ENCODE measurements around the gene OR2L5.

The OR2L5 gene

DNA sequence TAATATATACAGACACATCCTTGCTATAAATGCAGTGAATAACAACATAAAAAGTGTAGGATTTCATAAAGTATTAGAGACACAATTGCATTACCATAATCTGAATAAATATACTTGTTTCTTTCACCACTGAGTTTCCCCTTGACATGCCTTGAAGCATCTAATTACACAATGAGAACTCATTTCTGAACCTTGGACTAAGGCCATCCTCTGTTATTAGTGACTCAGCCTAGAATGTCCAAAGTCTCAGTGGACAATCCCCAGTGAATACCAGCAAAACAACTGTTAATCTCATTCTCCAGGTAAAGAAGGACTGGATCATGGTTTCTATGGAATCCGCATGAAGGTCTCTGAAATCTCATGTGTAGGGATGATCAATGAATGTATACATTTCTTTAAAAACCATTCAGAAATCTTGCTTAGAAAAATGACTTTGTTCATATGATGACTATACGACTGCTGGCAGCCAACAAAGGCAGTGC lies at the start of gene OR2L5:
Gene OR2L5 (plus strand): TSS at position 432 of the 482 bp plus-strand sequence. CDS start 8,288 bp downstream, outside the sequence.
- Mint-ChIP-seq H3K4me3 (no peak within 1 kb of the TSS), H3K36me3 (ENCODE audit: insufficient read depth) (no peaks in the 10 kb centered on the region), H3K9me3 (peaks cover 33% of the 10 kb centered on the region), H3K27ac (ENCODE audit: low read depth) (no peak within 1 kb of the TSS), H3K27me3 (no peaks in the 10 kb centered on the region), H3K4me1 (no peaks in the 10 kb centered on the region)
- ATAC-seq (replicated peaks; ENCODE audit: extremely low read depth, poor library complexity, severe bottlenecking) (no peak), DNase-seq (ENCODE audit: low spot score in 2 of 2) (no peak)

DNA sequence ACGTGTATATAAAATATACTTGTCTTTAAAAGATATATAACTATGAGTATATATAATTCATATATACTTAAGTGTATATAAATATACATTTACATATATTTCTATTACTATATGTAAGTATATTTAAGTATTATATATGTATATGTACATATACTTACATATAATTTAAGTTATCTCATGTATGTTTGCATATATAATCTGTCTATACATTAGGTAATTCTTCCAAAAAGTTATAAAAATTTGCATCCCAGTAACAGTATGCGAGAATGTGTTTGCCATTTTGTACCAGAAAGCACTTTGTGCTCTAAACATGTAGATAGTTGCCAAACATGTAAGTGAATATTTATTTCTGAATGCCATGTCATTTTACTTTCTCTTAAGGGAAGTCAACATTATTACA lies 48.5 kb upstream of the OR2L5 start, which contains the start of gene OR2AK2:
Gene OR2AK2 (plus strand): TSS at position 301 of the 400 bp plus-strand sequence. CDS start 144 bp downstream, outside the sequence.
- Mint-ChIP-seq H3K4me1 (no peaks in the 10 kb centered on the region), H3K36me3 (ENCODE audit: insufficient read depth) (no peaks in the 10 kb centered on the region), H3K4me3 (no peak within 1 kb of the TSS), H3K9me3 (peaks cover 12% of the 10 kb centered on the region), H3K27me3 (no peaks in the 10 kb centered on the region), H3K27ac (ENCODE audit: low read depth) (no peak within 1 kb of the TSS)
- DNase-seq (ENCODE audit: low spot score in 2 of 2) = no peak
- no peak for ATAC-seq (replicated peaks; ENCODE audit: extremely low read depth, poor library complexity, severe bottlenecking)

DNA sequence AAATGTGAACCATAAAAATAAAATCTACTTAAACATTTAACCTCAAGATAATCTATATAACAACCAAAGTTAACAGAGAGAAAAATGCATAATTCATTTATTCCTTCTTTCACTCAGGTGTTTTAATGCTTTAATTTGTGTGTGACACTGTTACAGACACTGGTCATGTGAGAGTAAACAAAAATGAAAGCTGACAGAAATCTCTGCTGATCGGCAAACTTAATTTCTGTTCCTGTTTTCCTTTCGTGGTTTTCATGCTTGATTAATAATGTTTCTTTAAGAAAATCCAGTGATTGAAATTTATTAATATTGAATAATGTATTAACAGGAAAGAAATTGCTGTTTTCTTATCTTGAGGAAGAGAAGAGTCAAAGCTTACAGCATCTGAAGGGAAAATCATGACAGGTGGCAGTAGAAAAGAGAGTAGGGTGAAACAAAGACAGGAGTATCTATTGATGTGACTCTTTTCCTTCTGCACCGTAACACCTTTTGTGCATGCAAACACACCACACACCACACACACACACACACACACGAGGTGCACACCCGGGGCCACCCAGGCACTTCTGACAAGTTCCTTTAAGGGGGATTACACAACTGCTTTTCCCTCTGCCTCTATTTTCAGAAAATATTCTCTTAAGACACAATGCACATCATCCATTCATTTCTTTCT lies 46.8 kb upstream of the OR2L5 start:
- ATAC-seq (replicated peaks; ENCODE audit: extremely low read depth, poor library complexity, severe bottlenecking) = no peak
- DNase-seq (ENCODE audit: low spot score in 2 of 2) = no peak
- H3K27ac Mint-ChIP-seq (ENCODE audit: low read depth) = no peak overlapping the region
- no peaks in the 10 kb centered on the region for H3K36me3 Mint-ChIP-seq (ENCODE audit: insufficient read depth)
- no peaks in the 10 kb centered on the region for H3K27me3 Mint-ChIP-seq
- no peaks in the 10 kb centered on the region for H3K4me1 Mint-ChIP-seq
- no peak overlapping the region for H3K4me3 Mint-ChIP-seq
- peaks cover 13% of the 10 kb centered on the region for H3K9me3 Mint-ChIP-seq

GRCh38 chr1:247992986-247993385 lies 20.5 kb upstream of the OR2L5 start:
- H3K36me3 Mint-ChIP-seq (ENCODE audit: insufficient read depth) = no peaks in the 10 kb centered on the region
- H3K27ac Mint-ChIP-seq (ENCODE audit: low read depth) = no peak overlapping the region
- ATAC-seq (replicated peaks; ENCODE audit: extremely low read depth, poor library complexity, severe bottlenecking) = no peak
- H3K4me3 Mint-ChIP-seq = no peak overlapping the region
- H3K27me3 Mint-ChIP-seq = no peaks in the 10 kb centered on the region
- peaks cover 16% of the 10 kb centered on the region for H3K9me3 Mint-ChIP-seq
- no peak for DNase-seq (ENCODE audit: low spot score in 2 of 2)
- no peaks in the 10 kb centered on the region for H3K4me1 Mint-ChIP-seq

DNA sequence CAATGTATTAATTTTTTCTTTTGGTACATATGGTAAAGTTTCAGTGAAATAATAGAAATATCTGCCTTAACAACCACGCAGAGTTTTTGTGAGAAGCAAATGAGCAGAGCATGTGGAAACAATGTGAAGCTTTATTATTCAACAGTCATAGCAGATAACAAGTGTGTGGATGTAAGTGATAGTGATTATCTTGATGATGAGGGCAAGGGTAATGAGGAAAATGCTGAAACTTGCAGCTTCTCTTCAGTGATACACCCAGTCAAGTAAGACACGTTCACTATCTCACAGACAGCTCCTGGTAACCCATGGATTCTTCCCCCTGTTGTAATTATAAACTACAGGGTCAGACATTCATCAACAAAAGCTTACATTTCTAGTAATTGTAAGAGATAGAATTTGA lies 14.6 kb upstream of the OR2L5 start:
- ATAC-seq (replicated peaks; ENCODE audit: extremely low read depth, poor library complexity, severe bottlenecking) (no peak), DNase-seq (ENCODE audit: low spot score in 2 of 2) (no peak)
- Mint-ChIP-seq H3K27me3 (no peaks in the 10 kb centered on the region), H3K9me3 (peaks cover 9% of the 10 kb centered on the region), H3K4me3 (no peak overlapping the region), H3K36me3 (ENCODE audit: insufficient read depth) (no peaks in the 10 kb centered on the region), H3K27ac (ENCODE audit: low read depth) (no peak overlapping the region), H3K4me1 (no peaks in the 10 kb centered on the region)

DNA sequence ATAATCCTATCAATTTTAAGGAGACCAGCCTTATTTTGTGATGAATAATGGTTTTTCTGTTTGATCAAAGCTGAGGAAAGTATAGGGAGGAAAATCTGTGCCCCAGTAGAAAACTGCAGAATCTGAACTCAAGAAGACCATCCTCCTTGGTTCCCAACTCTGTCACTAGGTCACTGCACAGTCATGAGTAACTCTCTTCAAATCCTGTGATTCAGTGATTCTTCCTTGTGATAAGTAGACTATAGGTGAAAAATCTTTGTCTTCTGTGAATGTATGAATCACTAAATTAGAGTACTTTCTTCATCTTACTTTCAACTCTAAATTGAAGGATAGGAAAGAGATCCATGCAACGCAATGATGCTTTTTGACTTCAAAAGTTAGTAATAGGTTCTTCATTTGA lies 13.3 kb upstream of the OR2L5 start:
- no peak overlapping the region for H3K4me3 Mint-ChIP-seq
- ATAC-seq (replicated peaks; ENCODE audit: extremely low read depth, poor library complexity, severe bottlenecking) = no peak
- no peaks in the 10 kb centered on the region for H3K36me3 Mint-ChIP-seq (ENCODE audit: insufficient read depth)
- no peaks in the 10 kb centered on the region for H3K27me3 Mint-ChIP-seq
- H3K4me1 Mint-ChIP-seq = no peaks in the 10 kb centered on the region
- no peak for DNase-seq (ENCODE audit: low spot score in 2 of 2)
- H3K9me3 Mint-ChIP-seq = peaks cover 11% of the 10 kb centered on the region
- H3K27ac Mint-ChIP-seq (ENCODE audit: low read depth) = no peak overlapping the region

DNA sequence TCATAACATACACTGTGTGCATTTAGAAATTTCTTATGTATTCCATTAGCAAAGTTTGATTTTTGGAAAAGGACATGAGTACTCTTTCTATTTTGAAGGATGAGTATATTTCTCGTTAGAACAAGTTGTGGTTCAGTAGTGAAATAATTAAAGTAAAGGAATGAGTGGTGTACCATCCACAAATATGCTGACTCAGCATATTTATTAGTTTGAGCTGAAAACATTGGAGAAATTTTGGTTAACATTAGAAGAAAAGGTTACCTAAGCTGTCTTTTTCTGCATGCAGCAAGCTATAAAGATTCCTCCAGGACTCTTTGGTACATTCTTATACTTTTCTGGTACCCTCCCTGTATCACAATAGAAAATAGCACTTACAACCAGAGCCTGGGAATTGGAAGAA lies 5.7 kb upstream of the OR2L5 start:
- ATAC-seq (replicated peaks; ENCODE audit: extremely low read depth, poor library complexity, severe bottlenecking) = no peak
- Mint-ChIP-seq H3K27ac (ENCODE audit: low read depth) (no peak overlapping the region), H3K27me3 (no peaks in the 10 kb centered on the region), H3K4me3 (no peak overlapping the region), H3K9me3 (peaks cover 46% of the 10 kb centered on the region), H3K4me1 (no peaks in the 10 kb centered on the region), H3K36me3 (ENCODE audit: insufficient read depth) (no peaks in the 10 kb centered on the region)
- DNase-seq (ENCODE audit: low spot score in 2 of 2) = no peak

DNA sequence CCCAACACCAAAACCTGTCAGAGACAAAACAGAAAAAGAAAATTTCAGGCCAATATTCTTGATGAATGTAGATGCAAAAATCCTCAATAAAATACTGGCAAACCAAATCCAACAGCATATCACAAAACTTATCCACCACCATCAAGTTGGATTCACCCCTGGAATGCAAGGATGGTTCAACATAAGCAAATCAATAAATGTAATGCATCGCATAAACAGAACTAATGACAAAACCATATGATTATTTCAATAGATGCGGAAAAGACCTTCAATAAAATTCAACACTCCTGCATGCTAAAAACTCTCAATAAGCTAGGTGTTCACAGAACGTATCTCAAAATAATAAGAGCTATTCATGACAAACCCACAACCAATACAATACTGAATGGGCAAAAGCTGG lies 3.8 kb upstream of the OR2L5 start:
- Mint-ChIP-seq H3K27me3 (no peaks in the 10 kb centered on the region), H3K36me3 (ENCODE audit: insufficient read depth) (no peaks in the 10 kb centered on the region), H3K27ac (ENCODE audit: low read depth) (no peak overlapping the region), H3K4me3 (no peak overlapping the region), H3K4me1 (no peaks in the 10 kb centered on the region), H3K9me3 (peaks cover 34% of the 10 kb centered on the region)
- ATAC-seq (replicated peaks; ENCODE audit: extremely low read depth, poor library complexity, severe bottlenecking) = no peak
- no peak for DNase-seq (ENCODE audit: low spot score in 2 of 2)

GRCh38 chr1:248015803-248016202 lies 2.3 kb downstream of the OR2L5 start:
- Mint-ChIP-seq H3K4me3 (no peak overlapping the region), H3K27ac (ENCODE audit: low read depth) (no peak overlapping the region), H3K36me3 (ENCODE audit: insufficient read depth) (no peaks in the 10 kb centered on the region), H3K4me1 (no peaks in the 10 kb centered on the region), H3K9me3 (peaks cover 19% of the 10 kb centered on the region), H3K27me3 (no peaks in the 10 kb centered on the region)
- DNase-seq (ENCODE audit: low spot score in 2 of 2) (no peak), ATAC-seq (replicated peaks; ENCODE audit: extremely low read depth, poor library complexity, severe bottlenecking) (no peak)

DNA sequence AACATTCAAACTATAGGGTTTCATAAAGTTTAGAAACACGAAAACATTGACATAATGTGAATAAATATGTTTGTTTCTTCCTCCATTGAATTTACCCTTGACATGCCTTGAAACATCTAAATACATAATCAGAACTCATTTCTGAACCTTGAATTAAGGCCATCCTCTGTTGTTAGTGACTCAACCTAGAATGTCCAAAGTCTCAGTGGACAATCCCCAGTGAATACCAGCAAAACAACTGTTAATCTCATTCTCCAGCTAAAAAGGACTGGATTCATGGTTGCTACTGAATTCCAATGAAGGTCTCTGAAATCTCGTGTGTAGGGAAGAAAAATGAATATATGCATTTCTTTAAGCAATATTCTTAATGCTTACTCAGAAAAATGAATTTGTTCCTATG lies 16.3 kb downstream of the OR2L5 start, which contains the start of gene OR2L2:
Gene OR2L2 (plus strand): TSS at position 301 of the 400 bp plus-strand sequence. CDS start 8,198 bp downstream, outside the sequence.
- no peak within 1 kb of the TSS for H3K27ac Mint-ChIP-seq (ENCODE audit: low read depth)
- H3K4me1 Mint-ChIP-seq = no peaks in the 10 kb centered on the region
- no peaks in the 10 kb centered on the region for H3K36me3 Mint-ChIP-seq (ENCODE audit: insufficient read depth)
- peaks cover 20% of the 10 kb centered on the region for H3K9me3 Mint-ChIP-seq
- H3K4me3 Mint-ChIP-seq = no peak within 1 kb of the TSS
- DNase-seq (ENCODE audit: low spot score in 2 of 2) = no peak
- no peaks in the 10 kb centered on the region for H3K27me3 Mint-ChIP-seq
- ATAC-seq (replicated peaks; ENCODE audit: extremely low read depth, poor library complexity, severe bottlenecking) = no peak

GRCh38 chr1:248045209-248045608 lies 31.7 kb downstream of the OR2L5 start:
- no peaks in the 10 kb centered on the region for H3K4me1 Mint-ChIP-seq
- DNase-seq (ENCODE audit: low spot score in 2 of 2) = no peak
- no peak overlapping the region for H3K4me3 Mint-ChIP-seq
- no peak overlapping the region for H3K27ac Mint-ChIP-seq (ENCODE audit: low read depth)
- H3K9me3 Mint-ChIP-seq = peaks cover 22% of the 10 kb centered on the region
- ATAC-seq (replicated peaks; ENCODE audit: extremely low read depth, poor library complexity, severe bottlenecking) = no peak
- no peaks in the 10 kb centered on the region for H3K36me3 Mint-ChIP-seq (ENCODE audit: insufficient read depth)
- no peaks in the 10 kb centered on the region for H3K27me3 Mint-ChIP-seq

GRCh38 chr1:248046536-248046935 lies 33.1 kb downstream of the OR2L5 start, which contains the start of gene OR2L3:
TSS of gene OR2L3 (plus strand) at chr1:248046836. CDS start at chr1:248060682, 13,846 bp downstream.
- Mint-ChIP-seq H3K27me3 (no peaks in the 10 kb centered on the region), H3K4me3 (no peak within 1 kb of the TSS), H3K36me3 (ENCODE audit: insufficient read depth) (no peaks in the 10 kb centered on the region), H3K9me3 (peaks cover 22% of the 10 kb centered on the region), H3K27ac (ENCODE audit: low read depth) (no peak within 1 kb of the TSS), H3K4me1 (no peaks in the 10 kb centered on the region)
- DNase-seq (ENCODE audit: low spot score in 2 of 2) (no peak), ATAC-seq (replicated peaks; ENCODE audit: extremely low read depth, poor library complexity, severe bottlenecking) (no peak)

- H3K9me3 Mint-ChIP-seq = peaks cover 22% of the 10 kb centered on the region
- H3K4me3 Mint-ChIP-seq = no peak overlapping the region
- no peaks in the 10 kb centered on the region for H3K27me3 Mint-ChIP-seq
- H3K4me1 Mint-ChIP-seq = no peaks in the 10 kb centered on the region
- H3K36me3 Mint-ChIP-seq (ENCODE audit: insufficient read depth) = no peaks in the 10 kb centered on the region
- no peak overlapping the region for H3K27ac Mint-ChIP-seq (ENCODE audit: low read depth)
- no peak for DNase-seq (ENCODE audit: low spot score in 2 of 2)
- no peak for ATAC-seq (replicated peaks; ENCODE audit: extremely low read depth, poor library complexity, severe bottlenecking)
Measured at GRCh38 chr1:248047008-248047407, 33.5 kb downstream of the OR2L5 start.

Measured in central memory CD8-positive, alpha-beta T cell (primary cell).